Measurements from ENCODE around the gene AEN.

AEN gene

DNA sequence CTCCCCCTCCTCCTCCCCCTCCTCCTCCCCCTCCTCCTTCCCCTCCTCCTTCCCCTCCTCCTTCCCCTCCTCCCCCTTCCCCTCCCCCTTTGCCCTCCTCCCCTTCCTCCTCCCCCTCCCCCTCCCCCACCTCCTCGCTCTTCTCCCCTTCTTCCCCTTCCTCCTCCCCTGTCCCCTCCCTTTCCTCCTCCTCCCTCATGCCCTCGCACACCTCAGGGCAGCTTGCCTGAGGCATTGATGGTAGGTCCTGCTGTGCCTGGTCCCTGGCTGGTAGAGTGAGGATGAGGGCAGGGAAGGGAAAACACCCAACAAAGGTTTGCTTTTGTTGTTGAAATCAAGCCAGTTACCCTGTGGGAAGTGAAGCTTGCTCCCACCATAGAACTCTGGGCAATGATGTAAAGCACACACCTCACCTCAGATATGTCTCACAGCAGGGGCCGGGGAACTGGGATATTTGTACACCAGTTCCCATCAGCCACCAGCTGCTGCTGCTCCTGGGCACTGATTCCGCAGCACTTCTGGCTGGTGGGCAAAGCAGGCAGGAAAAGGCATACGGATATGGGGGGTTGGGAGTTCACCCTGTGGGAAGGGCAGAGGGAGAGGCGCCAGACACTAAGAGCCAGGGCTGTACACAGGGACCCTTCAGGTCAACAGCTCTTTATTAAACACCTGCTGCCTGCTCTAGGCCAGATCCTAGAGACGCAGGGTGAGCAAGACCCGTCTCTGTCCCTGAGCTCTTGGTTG, 31.5 kb downstream of the AEN start:
- peak in 1 of 2 experiments; percentile 33 for DNase-seq

DNA sequence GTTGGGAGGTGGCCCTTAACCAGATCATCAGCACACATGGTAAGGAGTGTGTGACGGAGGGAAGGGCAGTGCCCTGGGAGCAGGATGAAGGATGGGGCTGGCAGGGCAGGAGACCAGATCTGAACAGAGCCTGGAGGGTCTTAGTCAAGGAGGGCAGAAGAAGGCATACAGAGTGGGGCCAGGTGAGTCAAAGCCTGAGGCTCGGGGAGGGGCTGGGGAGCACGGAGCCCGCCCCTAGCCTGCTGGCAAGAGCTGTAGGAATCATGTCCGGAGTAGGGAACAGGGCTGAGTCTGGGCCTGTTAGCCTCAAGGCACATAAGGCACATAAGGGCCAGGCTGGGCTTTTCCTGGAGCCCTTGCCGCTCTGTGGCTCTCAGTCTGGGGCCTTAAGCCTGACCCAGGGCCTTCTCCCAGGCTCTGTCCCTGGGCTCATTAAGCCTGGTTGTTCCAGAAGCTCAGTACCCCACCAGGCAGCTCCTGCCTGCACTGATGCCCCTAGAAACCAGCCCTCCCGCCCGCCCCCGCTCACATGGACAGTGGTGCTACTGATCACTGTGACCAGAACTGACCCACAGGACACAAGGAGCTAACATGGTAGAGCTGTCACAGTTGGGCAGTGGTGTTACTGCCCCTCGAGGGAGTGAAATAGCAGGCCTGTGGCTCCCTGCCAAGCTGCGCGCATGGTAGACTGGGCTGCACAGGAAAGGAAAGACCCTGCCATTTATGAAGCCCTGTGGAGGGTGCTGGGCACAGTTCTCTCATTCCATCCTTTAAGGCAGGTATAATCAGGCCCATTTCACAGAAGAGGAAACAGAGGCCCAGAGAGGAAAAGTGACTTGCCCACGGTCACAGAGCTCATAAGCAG, 32.3 kb downstream of the AEN start:
- no peak for DNase-seq

- DNase-seq = no peak
Measured at GRCh38 chr15:88654430-88655102, 33.4 kb downstream of the AEN start.

DNA sequence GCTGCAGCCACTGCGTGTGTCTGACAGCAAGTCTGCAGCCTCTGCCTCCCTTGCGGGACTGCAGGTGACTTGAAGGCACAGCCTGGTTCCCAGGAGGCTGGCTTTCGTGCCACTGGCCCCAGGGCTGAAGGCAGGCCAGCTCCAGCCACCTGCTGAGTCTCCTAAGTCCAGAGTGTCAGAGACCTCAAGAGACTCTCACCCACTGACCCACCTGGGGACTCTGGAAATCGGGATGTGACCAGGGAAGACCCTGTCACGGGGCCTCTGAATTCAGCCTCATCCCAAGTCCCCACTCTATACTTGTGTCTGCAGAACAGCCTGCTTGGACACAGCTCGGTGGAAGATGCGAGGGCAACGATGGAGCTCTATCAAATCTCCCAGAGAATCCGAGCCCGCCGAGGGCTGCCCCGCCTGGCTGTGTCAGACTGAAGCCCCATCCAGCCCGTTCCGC, 34.0 kb downstream of the AEN start:
- DNase-seq = no peak

DNA sequence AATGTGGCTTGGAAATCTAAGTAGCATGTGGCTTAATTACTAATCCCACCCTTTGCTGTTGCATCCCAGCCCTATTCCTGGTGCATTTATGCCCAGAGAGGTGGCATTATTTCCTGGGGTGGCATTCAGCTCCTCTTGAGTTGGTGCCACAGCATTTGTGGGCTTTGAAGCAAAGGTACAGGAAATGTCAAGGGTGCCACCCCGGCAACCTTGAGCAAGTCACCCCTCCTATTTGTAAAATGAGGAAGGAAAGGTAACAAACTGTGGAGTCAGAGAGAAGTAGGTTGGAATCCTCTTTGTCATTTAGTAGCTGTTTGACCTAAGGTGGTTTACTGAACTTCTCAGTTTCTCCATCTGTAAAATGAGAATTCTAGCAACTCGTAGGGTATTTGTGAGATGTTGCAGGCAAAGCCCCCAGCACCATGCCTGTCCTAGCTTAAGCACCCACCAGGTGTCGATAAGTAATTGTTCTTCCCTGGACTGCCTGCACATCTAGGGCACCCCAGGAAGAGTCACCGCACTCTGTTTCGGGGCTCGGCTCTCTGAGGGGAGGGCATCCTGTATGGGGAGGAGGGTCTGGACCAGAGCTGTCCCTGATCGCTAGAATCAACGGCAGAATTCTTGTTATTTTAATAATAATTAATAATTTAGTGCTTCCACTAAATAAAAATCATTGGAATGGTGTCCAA, 34.8 kb downstream of the AEN start:
- DNase-seq = no peak

GRCh38 chr15:88656760-88657221, 35.7 kb downstream of the AEN start:
- no peak for DNase-seq

DNA sequence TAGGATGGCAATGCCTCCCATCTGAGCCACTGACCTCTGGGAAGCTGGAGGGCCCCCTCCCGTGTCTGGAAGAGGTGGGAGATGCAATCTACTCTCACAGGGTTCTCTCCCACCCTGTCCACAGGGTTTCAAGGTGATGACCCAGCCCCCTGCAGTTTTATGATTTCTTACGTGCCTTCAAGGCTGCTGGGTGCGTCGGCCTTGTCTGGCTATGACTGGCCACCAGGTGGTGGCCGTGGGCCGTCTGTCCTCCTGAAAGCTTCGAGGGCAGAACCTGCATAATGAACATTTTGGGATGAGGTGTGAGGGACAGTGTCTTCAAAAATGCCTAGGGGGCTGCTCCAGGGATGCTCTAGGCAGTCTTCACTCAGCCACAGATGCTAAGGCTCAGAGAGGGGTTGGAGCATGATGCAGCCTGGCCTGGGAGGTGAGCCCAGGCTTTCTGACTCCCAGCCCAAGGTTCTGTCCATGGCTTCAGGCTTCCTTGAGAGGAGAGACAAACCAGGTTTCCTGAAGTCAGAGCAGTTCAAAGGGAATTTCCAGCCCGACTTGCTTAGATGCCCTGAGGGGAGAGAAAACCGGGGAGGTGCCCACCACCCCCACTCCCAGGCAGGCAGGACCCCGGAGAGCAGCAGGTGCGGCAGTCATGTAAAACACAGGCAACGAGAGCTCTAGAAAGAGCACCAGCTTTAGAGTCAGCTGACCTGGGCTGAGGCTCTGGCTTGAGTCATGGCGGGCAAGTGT, 36.4 kb downstream of the AEN start:
- DNase-seq = peak in 1 of 2 experiments; percentile 18

- no peak for DNase-seq
Measured at GRCh38 chr15:88658070-88658965, 37.2 kb downstream of the AEN start.

- DNase-seq = no peak
Measured at GRCh38 chr15:88658972-88659931, 38.1 kb downstream of the AEN start.

GRCh38 chr15:88661041-88661700, 40.0 kb downstream of the AEN start:
- DNase-seq = no peak

DNA sequence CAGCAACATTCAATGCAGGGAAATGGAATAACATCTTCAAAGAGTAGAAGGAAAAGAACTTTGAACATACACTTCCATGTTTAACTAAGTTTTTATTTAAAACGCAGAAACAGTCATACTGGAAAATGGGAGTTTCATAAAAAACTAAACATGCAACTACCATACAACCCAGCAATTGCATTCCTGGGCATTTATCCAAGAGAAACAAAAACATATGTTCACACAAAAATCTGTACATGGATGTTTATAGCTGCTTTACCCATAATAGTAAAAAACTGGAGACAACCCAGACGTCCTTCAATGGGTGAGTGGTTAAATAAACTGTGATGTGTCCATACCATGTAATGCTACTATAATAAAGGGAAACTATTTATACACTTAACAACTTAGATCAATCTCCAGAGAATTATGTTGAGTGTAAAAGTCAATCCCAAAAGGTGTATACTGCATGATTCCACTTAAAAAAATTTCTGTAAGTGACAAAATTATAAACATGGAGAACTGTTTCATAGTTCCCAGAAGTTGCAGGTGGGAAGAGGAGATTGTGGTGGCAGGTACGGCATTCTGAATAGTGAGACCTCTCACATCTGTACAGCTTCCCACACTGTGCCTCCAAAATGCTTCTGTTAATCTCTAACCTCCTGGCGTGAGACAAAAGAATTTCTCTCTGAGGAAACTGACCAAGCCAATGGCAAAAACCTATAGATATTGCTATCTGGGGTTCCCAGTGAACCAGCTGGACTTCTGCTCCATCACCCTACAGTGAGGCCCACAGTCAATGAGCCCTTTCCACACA, 40.8 kb downstream of the AEN start:
- DNase-seq = no peak

DNA sequence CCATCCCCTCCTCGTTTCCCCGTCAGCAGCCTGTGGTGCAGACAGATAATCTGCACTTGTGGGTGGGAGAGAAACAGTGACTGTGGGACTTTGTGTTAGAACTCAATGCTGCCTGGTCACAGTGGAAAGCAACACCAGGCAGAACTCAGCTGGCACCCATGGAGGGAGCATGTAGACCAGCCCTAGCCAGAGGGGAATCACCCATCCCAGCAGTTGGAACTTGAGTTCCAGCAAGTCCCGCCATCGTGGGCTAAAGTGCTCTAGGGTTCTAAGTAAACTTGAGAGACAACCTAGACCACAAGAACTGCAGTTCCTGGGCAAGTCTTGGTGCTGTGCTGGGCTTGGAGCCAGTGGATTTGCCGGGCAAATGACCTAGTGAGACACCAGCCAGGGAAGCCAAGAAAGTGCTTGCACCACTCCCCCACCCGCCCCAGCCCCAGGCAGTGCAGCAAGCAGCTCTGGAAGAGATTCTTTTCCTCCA, 42.0 kb downstream of the AEN start:
- no peak for DNase-seq

- DNase-seq = peak in 1 of 2 experiments; percentile 8
Measured at GRCh38 chr15:88664151-88664778, 43.1 kb downstream of the AEN start.

GRCh38 chr15:88674661-88675060, 53.5 kb downstream of the AEN start:
- no peak for DNase-seq

DNA sequence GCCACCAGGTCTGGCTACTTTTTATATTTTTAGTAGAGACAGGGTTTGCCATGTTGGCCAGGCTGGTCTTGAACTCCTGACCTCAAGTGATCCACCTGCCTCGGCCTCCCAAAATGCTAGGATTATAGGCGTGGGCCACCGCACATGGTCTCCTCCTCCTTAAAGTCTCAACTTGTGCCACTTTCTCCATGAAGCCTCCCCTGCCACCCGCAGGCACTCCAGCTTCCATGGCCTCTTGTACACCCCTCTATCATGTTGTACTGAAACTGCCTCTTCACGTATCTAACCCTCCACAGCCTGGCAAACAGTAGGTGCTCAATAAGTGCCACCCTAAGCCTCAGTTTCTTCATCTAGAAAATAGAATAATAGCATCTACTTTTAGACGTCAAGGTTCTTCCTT, 57.6 kb downstream of the AEN start:
- no peak for DNase-seq

DNA sequence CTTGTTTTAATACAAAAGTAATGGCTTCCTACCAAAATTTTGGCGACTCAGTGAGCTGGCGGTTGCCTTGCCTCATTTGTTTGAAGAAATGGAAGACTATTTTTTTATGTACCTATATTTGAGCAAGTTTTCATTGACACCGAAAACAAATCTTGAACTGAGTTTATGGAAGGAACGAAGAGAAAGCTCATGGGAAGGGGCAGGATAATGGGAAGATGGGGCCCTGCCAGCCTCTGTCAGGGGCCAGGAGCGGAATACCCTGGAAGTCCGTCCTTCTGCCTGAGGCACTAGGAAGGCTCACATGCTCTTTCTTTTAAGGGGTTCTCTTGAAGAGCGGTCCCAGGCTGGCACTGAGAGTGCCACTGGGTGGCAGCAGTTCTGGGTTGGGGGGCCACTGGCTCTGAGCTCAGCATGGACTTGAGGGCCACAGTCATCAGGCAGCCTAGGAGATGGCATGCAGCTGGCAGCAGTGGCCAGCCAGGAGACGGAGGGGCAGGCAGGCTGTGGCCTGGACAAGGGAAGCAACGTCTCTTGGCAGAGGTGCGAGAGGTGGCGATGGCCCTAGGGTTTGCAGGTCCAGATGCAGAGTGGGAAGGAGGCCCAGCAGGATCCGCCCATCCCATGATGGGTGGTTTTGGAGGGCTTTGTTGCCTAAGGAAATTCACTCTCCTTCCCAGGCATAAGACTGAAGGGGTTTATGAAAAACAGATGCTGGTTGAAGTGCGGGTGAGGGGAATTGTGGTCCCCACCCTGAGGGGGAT, 59.3 kb downstream of the AEN start:
- no peak for DNase-seq
